GM11168 (cell line): ENCODE data around the gene NOL6.
"Not testable (repeated sequence)": the region's sequence is repeated elsewhere in the genome, so short reads cannot be mapped to it uniquely, and the experiment has no call there.

ENCODE experiments used
- in situ Hi-C: fragments of 300-500 bp; cut with MboI; formaldehyde crosslinking; loops from one replicate; pipeline ENCODE4 v1.12.0; 2022; ENCODE audit warnings: low sequenced_read_pairs; ENCODE audit not compliant: unreplicated experiment

Gene NOL6, protein sequence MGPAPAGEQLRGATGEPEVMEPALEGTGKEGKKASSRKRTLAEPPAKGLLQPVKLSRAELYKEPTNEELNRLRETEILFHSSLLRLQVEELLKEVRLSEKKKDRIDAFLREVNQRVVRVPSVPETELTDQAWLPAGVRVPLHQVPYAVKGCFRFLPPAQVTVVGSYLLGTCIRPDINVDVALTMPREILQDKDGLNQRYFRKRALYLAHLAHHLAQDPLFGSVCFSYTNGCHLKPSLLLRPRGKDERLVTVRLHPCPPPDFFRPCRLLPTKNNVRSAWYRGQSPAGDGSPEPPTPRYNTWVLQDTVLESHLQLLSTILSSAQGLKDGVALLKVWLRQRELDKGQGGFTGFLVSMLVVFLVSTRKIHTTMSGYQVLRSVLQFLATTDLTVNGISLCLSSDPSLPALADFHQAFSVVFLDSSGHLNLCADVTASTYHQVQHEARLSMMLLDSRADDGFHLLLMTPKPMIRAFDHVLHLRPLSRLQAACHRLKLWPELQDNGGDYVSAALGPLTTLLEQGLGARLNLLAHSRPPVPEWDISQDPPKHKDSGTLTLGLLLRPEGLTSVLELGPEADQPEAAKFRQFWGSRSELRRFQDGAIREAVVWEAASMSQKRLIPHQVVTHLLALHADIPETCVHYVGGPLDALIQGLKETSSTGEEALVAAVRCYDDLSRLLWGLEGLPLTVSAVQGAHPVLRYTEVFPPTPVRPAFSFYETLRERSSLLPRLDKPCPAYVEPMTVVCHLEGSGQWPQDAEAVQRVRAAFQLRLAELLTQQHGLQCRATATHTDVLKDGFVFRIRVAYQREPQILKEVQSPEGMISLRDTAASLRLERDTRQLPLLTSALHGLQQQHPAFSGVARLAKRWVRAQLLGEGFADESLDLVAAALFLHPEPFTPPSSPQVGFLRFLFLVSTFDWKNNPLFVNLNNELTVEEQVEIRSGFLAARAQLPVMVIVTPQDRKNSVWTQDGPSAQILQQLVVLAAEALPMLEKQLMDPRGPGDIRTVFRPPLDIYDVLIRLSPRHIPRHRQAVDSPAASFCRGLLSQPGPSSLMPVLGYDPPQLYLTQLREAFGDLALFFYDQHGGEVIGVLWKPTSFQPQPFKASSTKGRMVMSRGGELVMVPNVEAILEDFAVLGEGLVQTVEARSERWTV

DNA sequence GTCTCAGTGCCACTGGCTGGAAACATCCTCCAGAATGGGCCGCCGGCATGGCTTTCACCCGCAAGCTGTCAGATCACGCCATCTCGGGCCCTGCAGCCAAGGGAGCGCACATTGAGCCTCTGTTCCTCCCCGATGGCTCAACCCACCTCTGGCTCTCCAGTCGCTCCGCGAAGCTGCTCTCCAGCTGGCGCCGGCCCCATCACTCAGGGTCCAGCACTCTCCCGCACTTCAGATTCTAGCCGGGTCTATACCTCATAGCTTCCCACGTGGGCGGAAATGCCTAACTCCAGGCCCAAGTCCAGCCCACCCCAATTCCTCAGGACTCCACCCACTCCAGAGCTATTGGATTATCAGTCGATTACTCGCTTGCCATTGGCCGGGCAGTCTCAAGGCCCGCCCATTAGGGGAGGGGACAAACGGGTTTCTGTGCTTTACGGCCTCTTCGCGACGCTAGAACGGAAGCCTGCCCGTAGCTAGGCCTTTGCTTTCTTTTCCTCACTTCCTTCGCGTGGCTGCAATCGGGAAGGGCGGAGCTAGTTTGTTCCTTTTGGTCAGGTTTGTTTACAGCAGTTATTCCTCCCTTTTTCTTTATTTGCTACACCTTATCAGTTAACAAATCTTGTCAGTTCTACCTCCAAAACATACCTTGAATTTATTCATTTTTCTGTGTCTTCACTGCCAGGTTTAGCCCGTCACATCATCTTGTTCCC is at the start of gene NOL6:
Gene NOL6 (minus strand): TSS at position 282 of the 710 bp plus-strand sequence. CDS start 82 bp downstream, at position 200.
- in situ Hi-C loops = no loop called here

DNA sequence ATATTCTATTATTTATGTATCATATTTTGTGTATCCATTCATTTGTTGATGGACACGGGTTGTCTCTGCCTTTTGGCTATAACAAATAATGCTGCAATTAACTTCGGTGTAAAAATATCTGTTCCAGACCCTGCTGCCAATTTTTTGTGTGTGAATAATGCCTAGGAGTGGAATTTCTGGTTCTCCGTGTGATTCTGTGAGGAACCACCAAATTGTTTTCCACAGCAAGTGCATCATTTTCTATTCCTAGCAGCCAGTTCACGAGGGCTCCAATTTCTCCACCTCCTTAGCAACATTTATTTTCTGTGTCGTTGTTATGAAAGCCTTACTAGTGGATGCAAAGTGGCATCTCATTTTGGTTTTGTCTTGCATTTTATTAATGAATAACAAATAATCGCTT is 48.1 kb upstream of the NOL6 start:
- in situ Hi-C loops = not testable (repeated sequence)

DNA sequence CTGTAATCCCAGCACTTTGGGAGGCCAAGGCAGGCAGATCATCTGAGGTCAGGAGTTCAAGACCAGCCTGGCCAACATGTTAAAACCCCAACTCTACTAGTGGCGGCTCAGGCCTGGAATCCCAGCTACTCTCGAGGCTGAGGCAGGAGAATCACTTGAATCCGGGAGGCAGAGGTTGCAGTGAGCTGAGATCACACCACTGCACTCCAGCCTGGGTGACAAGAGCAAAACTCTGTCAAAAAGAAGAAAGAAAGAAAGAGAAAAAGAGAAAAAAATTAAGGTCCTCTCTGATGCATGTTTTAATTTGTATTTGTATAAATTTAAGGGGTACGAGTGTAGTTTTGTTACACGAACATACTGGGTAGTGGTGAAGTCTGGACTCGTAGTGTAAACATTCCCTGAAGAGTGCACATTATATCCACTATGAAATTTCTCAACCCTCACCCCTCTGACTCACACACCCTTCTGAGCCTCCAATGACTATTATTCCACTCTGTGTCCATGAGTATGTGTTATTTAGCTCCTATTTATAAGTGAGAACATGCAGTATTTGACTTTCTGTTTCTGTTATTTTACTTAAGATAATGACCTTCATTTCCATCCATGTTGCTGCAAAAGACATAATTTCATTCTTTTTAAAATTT is 44.3 kb upstream of the NOL6 start:
- in situ Hi-C loops = not testable (repeated sequence)

DNA sequence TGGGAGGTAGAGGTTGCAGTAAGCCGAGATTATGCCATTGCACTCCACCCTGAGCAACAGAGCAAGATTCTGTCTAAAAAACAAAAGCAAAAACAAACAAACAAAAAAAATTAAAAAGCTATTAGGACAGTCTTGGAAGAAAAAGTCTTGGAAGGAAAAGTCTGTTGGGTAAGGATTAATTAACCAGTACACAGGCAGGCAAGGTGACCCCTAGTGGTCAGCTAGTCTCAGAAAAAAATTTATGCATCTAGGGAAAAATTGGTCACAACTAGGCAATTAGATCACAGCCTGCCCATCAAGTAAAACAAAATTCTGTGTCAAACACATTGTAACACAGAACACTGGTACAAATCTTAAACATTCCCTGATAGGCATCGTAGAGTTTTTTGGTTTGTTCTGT is 43.6 kb upstream of the NOL6 start:
- in situ Hi-C loops = no loop called here

DNA sequence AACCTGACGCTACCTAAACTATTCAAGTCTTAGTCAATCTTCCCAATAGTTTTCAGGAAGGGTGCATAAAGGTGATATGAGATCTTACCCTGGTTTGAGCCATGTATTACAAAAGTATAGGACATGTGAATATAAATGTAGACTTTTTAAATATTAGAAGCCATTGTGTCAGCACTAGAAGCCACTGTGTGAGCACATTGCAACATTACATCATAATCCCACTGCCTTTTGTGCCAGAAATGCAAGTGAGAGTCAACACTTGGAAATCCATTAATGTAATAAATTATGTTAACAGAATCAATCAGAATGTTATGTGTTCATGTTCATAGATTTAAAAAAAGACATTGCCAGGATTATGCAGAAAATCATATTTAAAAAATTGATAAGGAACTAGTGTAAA is 42.7 kb upstream of the NOL6 start:
- in situ Hi-C loops = not testable (repeated sequence)

DNA sequence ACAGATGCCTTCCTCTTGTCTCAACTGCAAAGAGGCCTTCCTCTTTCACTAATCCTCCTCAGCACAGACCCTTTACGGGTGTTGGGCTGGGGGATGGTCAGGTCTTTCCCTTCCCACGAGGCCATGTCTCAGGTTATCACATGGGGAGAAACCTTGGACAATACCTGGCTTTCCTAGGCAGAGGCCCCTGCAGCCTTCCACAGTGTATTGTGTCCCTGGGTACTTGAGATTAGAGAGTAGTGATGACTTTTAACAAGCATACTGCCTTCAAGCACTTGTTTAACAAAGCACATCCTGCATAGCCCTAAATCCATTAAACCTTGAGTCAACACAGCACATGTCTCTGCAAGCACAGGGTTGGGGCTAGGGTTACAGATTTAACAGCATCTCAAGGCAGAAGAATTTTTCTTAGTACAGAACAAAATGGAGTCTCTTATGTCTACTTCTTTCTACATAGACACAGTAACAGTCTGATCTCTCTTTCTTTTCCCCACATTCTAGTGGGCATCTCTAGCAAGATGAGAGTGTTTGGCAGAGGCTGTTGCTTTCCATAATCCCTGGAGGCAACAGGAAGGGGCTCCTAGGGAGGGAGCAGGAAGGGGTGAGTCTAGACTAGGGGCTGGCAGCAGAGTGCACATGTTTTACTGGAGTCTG is 41.7 kb upstream of the NOL6 start:
- in situ Hi-C loops = not testable (repeated sequence)

DNA sequence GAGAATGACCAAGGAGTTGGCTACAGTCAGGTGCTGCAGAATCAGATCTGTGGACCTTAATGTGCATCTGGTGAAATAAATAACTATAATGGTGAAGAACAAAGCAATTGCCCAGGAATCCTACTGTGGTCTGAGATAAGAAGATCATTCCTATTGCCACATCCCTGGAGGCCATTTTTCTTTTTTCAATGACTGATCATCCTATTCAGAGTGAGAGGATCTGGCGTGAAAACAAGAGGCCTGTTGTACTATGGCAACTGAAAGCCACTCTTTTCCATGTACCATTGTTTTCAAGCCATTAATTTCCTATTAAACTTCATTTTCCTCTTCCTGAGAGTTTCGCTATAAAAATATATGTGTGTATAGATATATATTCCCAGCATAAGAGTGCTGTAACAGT is 38.8 kb upstream of the NOL6 start:
- in situ Hi-C loops = not testable (repeated sequence)

DNA sequence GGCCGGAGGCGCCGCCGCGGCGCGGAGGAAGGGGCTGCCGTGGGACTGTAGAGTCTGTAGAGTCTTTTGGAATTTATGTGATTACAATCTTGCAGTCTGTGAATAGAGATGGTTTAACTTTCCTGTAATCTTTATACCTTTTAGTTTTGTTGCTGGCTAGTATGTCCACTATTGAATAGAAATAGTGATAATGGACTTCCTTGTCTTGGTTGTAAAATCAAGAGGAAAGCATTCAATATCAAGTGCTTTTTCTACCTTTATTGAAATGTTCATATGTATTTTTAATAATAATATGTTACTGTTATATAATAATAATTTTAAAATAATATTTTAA is 37.4 kb upstream of the NOL6 start:
- in situ Hi-C loops = not testable (repeated sequence)

DNA sequence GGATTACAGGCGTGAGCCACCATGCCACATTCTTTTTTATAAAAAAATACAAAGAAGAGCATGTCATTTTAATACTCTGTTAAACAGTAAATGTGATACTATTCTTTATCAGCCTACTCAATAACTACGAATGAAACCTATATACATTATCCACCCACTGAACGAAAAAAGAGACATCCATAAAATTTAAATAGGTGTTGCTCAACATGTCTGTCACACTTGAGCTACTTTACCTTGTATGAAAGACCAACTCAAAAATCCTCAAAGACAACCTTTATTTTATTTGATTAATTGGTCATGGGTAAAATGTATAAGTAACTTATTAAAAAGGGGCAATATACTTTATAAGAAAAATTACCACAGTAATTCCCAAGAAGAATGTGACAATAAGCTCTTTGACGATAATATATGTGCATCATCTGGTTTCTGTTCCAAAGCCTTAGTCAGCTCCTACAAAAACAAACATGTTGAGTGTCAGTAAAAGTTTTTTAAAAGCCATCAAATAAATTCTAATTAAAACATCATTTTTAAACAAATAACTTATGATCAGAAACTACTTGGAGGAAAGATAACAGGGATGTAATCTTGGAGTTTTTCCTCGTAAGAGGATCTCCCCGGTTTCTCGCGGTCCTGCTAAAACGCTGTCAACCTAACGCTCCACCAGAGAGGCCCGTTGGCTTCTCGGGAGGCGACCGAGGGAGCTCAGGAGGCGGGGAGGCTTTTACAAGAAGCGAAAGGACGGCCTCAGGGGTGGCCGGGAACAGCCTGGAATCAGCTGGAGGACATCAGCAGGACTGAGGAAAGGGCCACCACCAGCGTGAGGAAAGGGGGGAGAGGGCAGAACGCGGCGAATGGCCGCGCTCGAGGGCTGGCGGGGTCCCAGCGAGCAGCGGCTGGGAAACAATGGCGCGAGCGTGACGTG is 36.8 kb upstream of the NOL6 start:
- in situ Hi-C loops = no loop called here

DNA sequence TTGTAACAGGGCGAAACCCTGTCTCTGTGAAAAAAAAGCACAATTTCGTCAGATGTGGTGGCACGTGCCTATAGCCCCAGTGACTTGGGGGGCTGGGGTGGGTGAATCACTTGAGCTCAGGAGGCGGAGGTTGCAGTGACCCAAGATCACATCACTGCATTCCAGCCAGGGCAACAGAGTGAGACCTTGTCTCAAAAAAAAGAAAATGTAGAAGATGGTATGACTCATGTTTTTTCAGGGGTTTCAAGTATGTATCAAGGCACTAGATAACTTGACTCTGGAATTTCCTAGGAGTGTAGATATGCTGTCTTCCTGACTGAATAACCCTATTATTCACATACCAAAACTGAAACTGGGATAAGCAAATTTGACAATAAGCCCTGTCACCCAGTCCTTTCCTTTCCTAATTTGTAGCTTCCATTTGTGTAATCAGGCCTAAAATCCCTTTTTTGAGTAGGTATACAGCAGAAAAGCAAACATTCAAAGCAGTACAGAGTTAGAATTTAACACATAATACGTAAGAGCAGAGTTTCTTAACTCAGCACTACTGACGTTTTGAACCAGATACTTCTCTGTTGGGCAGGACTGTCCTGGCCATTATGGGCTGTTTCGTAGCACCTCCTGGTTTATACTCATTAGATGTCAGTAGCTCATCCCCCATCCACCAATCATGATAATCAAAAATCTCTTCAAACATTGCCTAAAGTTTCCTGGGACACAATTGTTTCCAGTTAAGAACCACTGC is 33.1 kb upstream of the NOL6 start:
- in situ Hi-C loops = no loop called here

DNA sequence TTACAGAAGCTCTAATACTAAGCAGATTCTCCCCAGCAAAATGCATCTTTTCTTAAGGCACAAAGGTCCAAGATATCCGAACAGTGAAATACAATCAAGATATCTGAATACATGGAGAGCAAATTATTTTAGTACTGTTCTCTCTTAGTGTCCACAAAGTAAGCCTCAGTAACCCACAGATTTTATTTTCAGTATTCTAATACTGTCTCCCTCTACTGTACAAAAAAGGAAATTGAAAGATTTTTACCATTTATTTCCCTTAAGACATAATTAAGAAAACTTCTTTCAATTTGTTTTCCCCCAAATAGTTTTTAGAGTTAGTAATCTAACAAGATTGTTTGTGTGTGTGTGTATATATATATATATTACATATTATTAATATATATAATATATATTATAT is 24.7 kb upstream of the NOL6 start:
- in situ Hi-C loops = no loop called here

DNA sequence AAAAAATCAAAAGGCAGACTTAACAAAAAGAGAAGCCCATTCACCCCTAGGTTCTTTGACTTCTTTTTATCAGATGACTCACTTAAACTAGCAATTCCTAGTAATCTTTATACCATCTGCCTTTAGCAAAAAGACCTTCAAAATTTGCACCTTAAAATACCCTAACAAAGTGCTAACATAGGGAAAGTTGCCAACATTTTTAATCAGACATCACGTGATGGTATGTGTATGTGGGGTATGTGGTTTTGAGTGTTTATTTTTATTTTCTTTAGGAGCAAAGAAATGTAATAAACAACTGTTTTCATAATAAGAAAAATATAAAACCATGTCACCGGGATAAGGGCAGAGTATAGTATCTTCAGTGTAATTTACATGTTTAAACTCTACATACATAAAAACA is 20.1 kb upstream of the NOL6 start:
- in situ Hi-C loops = not testable (repeated sequence)

DNA sequence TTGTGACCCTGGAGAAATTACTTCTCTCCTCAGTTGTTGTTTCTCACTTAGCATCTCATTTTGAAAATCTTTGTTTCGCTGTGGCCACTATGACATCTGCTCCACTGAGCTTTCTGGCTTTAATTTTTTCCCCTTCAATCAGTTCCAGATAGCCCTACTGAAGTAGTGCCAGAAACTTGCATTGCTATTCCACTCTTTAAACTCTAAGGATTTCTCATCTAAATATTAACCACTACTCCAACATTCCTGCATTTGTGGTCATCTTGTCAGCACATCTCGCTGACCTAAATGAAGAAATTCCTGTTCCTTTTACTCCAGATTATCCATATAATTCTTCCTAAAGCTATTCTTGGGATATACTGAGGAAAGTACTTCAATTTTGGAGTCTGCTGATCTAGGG is 15.3 kb upstream of the NOL6 start:
- in situ Hi-C loops = no loop called here

DNA sequence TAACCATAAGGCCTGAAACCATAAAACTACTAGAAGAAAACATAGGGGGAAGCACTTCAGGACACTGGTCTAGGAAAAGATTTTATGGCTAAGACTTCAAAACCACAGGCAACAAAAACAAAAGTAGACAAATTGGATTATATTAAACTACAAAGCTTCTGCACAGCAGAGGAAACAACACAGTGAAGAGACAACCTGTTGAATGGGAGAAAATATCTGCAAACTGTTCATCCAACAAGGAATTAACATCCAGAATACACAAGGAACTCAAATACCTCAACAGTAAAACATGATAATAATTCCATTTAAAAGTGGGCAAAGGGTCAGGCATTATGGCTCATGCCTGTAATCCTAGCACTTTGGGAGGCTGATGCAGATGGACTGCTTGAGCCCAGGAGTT is 11.6 kb upstream of the NOL6 start:
- in situ Hi-C loops = not testable (repeated sequence)

DNA sequence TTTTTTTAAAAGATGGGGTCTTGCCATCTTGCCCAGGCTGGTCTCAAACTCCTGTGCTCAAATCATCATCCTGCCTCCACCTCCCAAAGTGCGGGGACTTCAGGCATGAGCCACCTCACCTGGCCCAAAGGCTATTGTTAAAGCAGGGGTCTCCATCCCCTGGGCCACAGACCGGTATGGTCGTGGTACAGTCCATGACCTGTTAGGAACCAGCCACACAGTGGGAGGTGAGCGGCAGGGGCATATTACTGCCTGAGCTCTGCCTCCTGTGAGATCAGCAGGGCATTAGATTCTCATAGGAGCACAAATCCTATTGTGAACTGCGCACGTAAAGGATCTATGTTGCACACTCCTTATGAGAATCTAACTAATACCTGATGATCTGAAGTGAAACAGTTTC is 7.3 kb upstream of the NOL6 start:
- in situ Hi-C loops = no loop called here

DNA sequence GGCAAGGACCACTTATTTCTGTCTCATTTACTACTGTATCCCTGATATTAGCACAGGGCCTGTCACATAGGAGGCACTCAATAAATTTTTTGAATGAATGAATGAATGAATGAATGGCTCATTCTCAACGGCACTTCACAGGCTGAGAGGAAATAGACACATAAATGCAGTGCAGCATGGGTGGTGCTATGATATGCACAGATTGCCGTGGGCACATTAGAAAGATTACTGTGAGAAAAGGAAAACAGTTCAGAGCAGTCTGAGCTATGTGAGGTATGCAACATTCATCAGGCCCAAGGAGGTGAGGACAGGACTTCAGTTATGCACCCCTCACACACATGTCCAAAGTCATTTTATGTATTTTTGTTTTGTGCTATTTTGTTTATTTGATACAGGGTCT is 6.4 kb upstream of the NOL6 start:
- in situ Hi-C loops = no loop called here

DNA sequence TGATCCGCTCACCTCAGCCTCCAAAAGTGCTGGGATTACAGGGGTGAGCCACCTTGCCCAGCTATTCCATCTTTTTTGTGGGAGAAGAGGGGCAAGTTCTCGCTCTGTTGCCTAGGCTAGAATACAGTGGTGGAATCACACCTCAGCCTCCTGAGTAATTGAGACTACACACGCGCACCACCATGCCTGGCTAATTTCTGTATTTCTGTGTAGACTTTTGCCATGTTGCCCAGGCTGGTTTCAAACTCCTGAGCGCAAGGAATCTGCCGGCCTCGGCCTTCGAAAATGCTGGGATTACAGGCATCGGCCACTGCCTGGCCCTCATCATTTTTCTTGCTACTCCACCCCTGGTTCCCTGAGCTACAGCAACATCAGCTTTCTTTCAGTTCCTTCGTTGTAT is 2.8 kb upstream of the NOL6 start:
- in situ Hi-C loops = no loop called here

DNA sequence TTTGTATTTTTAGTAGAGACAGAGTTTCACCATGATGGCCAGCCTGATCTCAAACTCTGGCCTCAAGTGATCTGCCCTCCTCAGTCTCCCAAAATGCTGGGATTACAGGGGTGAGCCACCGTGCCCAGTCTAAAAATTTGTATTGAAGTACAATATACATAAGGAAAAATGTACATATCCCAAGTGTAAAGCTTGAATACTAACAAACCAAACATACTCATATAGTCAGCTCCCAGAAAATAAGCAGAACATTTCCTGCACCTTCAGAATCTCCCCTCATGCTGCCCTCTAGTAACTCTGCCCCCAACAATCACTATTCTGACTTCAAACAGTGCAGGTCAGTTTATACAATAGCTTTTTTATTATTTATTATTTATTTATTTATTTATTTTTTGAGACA is 1.6 kb upstream of the NOL6 start:
- in situ Hi-C loops = no loop called here
